T-cell (primary cell): ENCODE data around the gene AQP11. TPM values are rescaled to one million over a fixed set of nuclear protein-coding genes. Genes with fewer than 3 reads are reported as not detected.

Source experiments
- ATAC-seq, 4 experiments: fragments of 200-7000 bp in 3 of 4; fragments of 150-1000 bp in 1 of 4; cut with Tn5 transposase; replicated peaks in 1 of 4; 1 replicate in 3 of 4; 2 replicates in 1 of 4; pipeline ENCODE4 v1.10.0; 2021; ENCODE audit warnings: moderate library complexity in 3 of 4, mild to moderate bottlenecking in 2 of 4, moderate number of reproducible peaks in 1 of 4
- CTCF ChIA-PET, 2 donors: fragments of 300-600 bp; sonication (Branson Sonifier 250); formaldehyde crosslinking; loops; one replicate each; lab custom pipeline; 2022; ENCODE audit warnings: antibody characterized with exemption in 2 of 2; lab: Charles Lee
- POLR2A ChIA-PET, 2 donors: fragments of 300-600 bp; sonication (Branson Sonifier 250); formaldehyde crosslinking; loops; one replicate each; lab custom pipeline; 2022; ENCODE audit warnings: antibody characterized with exemption in 2 of 2; lab: Charles Lee
- DNase-seq, 35 experiments: peaks; one replicate each; pipeline versions ENCODE4 v3.0.0 to v3.0.0-alpha.2; 2013 to 2023
- H3K27ac ChIP-seq: one replicate; pipeline ENCODE4 v1.5.1; 2013; ENCODE audit warnings: low read length
- H3K27me3 ChIP-seq, 2 experiments: replicated peaks in 1 of 2; 1 replicate in 1 of 2; 2 replicates in 1 of 2; pipeline versions ENCODE4 v1.6.1 to v1.7.0; 2013; ENCODE audit warnings: low read length in 1 of 2, mixed read lengths in 1 of 2; ENCODE audit not compliant: control insufficient read depth in 2 of 2, insufficient read depth in 2 of 2; ENCODE audit errors: extremely low read depth in 1 of 2
- H3K36me3 ChIP-seq, 2 donors: 1 replicate in 1 of 2; 2 replicates in 1 of 2; pipeline versions ENCODE4 v1.6.1 to v1.7.0; 2013; ENCODE audit warnings: low read length in 1 of 2; ENCODE audit not compliant: control insufficient read depth in 2 of 2, insufficient read depth in 1 of 2; ENCODE audit errors: extremely low read depth in 1 of 2
- H3K4me1 ChIP-seq, 2 experiments: 1 replicate in 1 of 2; 2 replicates in 1 of 2; pipeline versions ENCODE4 v1.6.1 to v1.7.0; 2013; ENCODE audit warnings: low read length in 2 of 2, mixed read lengths in 1 of 2; ENCODE audit not compliant: insufficient read depth in 2 of 2, control insufficient read depth in 1 of 2; ENCODE audit errors: extremely low read depth in 1 of 2
- H3K4me3 ChIP-seq, 2 donors: 1 replicate in 1 of 2; 2 replicates in 1 of 2; pipeline versions ENCODE4 v1.5.1 to v1.7.0; 2013; ENCODE audit warnings: mild to moderate bottlenecking in 2 of 2, low read length in 1 of 2, moderate library complexity in 1 of 2; ENCODE audit not compliant: control insufficient read depth in 1 of 2; ENCODE audit errors: extremely low read depth in 1 of 2
- H3K9me3 ChIP-seq: 2 replicates; pipeline ENCODE4 v1.7.0; 2013
- H3K27ac Mint-ChIP-seq, 2 donors: one replicate each; pipeline ENCODE4 v1.8.0; 2020 to 2021; ENCODE audit warnings: mild to moderate bottlenecking in 2 of 2, mixed read lengths in 2 of 2
- H3K27me3 Mint-ChIP-seq, 2 donors: one replicate each; pipeline ENCODE4 v1.8.0; 2021 to 2022; ENCODE audit warnings: mixed read lengths in 2 of 2
- H3K36me3 Mint-ChIP-seq: one replicate; pipeline ENCODE4 v1.8.0; 2021; ENCODE audit warnings: mixed read lengths
- H3K4me1 Mint-ChIP-seq, 3 donors: one replicate each; pipeline ENCODE4 v1.8.0; 2020 to 2022; ENCODE audit warnings: mixed read lengths in 3 of 3, mild to moderate bottlenecking in 1 of 3
- H3K4me3 Mint-ChIP-seq, 3 donors: one replicate each; pipeline ENCODE4 v1.8.0; 2020 to 2022; ENCODE audit warnings: mild to moderate bottlenecking in 3 of 3, mixed read lengths in 3 of 3, moderate library complexity in 3 of 3
- H3K9me3 Mint-ChIP-seq, 3 donors: one replicate each; pipeline ENCODE4 v1.8.0; 2020 to 2022; ENCODE audit warnings: mixed read lengths in 3 of 3
- WGBS: methylation state at CpG from one replicate; pipeline ENCODE4 v1.1.5; 2013; ENCODE audit warnings: missing lambda C conversion rate; ENCODE audit not compliant: insufficient coverage; 5-methylcytosine and 5-hydroxymethylcytosine counted together
- total RNA-seq, 35 experiments: library from RNA in 6 of 35; stranded (reverse) in 6 of 35; fragments of 120-200 nt in 1 of 35; gene quantifications; one replicate each; pipeline versions ENCODE4 v1.2.1 to v1.2.4 and lab custom pipeline; 2013 to 2026

AQP11 gene
- total RNA-seq, 5 donors from 2014 or later (not counting 1 experiment from before 2014, with no cell fraction given): 0.19 to 0.49 (median 0.28) TPM; not detected in 1

DNA sequence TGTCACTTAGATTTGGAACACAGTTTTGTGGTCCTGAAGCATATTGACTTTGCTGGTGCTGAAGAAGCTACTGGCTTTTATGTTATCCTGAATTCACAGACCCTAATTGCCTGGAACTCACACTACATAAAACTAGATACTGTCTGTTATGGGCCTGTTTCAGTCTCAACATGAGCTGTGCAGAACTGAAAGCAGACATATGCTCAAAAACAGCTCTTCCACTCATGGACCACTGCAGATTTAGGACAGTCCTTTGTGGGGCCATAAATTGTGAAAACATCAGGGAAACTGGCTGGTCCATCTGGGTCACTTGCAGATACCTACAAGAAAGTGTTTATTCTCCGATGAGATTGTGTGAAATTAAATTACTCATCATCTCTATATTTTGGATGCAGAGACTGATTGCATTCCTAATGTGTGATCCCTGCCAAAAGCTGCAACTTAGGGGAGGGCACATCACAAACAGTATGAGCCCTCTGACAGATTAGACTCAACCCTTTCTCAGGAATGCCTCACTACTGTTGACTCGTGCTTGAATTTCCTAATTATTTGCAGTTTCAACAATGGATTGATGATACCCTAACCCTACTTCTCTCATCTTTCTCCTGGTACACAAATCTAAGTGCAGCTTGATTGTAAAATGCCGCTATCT, 58.0 kb downstream of the AQP11 start:
- H3K4me3 Mint-ChIP-seq: no peak overlapping the region
- Histone ChIP-seq H3K36me3 (no peaks in the 10 kb centered on the region), H3K4me3 (no peak overlapping the region), H3K27me3 (peaks cover 0 to 11% of the 10 kb centered on the region in 2 experiments), H3K9me3 (no peaks in the 10 kb centered on the region), H3K27ac (no peak overlapping the region), H3K4me1 (no peaks in the 10 kb centered on the region)
- H3K9me3 Mint-ChIP-seq: no peaks in the 10 kb centered on the region
- H3K27me3 Mint-ChIP-seq: peaks cover 7 to 23% of the 10 kb centered on the region in 2 donors
- ChIA-PET CTCF (no interaction called here), POLR2A (interaction anchor here in 1 of 2 donors (0.7 kb wide), 1 partner anchor 402 kb away, joined by 4 read pairs; no protein-coding TSS in a partner anchor)
- DNase-seq: no peak
- H3K36me3 Mint-ChIP-seq: no peaks in the 10 kb centered on the region
- WGBS: no CpG with 5 or more reads among the region's 3 CpGs
- ATAC-seq: no peak
- H3K4me1 Mint-ChIP-seq: no peaks in the 10 kb centered on the region
- H3K27ac Mint-ChIP-seq: no peak overlapping the region

DNA sequence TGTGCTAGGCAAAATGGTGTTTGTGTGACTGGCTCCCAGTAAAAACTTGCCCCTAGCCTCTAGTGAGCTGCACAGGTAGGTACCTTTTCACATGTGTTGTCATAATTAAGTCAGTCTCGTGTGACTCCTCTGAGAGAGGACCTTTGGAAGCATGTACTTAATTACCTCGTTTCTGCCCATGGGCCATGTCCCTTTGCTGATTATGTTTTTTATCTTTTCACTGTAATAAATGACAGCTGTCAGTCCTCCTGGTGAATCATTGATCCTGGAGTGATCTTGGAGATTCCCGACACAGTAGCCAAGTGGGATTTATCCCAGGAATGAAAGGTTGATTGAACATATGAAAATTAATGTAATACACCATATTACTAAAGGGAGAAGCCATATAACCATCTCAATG, 60.4 kb downstream of the AQP11 start:
- Histone ChIP-seq H3K27me3 (peaks cover 0 to 8% of the 10 kb centered on the region in 2 experiments), H3K36me3 (no peaks in the 10 kb centered on the region), H3K27ac (no peak overlapping the region), H3K9me3 (no peaks in the 10 kb centered on the region), H3K4me3 (no peak overlapping the region), H3K4me1 (no peaks in the 10 kb centered on the region)
- ATAC-seq (no peak), DNase-seq (no peak)
- no peak overlapping the region for H3K27ac Mint-ChIP-seq
- H3K9me3 Mint-ChIP-seq: no peaks in the 10 kb centered on the region
- POLR2A ChIA-PET: no interaction called here
- CTCF ChIA-PET: interaction anchor here in 1 of 2 donors (0.6 kb wide), 1 partner anchor 947 kb away, joined by 6 read pairs; no protein-coding TSS in a partner anchor
- no peak overlapping the region for H3K4me3 Mint-ChIP-seq
- H3K27me3 Mint-ChIP-seq: peaks cover 3 to 13% of the 10 kb centered on the region in 2 donors
- no CpG with 5 or more reads among the region's 3 CpGs for WGBS
- H3K36me3 Mint-ChIP-seq: no peaks in the 10 kb centered on the region
- H3K4me1 Mint-ChIP-seq: no peaks in the 10 kb centered on the region

DNA sequence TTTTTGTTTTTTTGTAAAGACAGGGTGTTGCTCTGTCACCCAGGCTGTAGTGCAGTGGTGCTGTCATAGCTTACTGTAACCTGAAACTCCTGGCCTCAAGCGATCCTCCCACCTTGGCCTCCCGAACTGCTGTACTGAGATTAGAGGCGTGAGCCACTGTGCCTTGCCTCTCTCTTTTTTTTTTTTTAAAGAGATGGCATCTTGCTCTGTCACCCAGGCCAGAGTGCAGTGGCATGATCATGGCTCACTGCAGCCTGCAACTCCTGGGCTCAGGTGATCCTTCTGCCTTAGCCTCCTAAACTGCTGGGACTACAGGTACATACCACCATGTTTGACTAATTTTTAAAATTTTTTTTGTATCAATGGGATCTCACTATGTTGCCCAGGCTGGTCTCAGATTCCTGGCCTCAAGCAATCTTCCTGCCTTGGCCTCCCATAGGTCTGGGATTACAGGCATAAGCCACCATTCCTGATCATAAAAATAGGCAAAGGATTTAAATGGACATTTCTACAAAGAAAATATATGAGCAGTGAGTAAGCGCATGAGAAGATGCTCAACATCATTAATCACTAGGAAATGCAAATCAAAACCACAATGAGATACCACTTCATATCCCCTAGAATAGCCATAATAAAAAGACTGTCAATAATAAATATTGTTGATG, 65.1 kb downstream of the AQP11 start:
- 82% methylated on average over 2 of the region's 4 CpGs for WGBS
- CTCF ChIA-PET: interaction anchor here in 1 of 2 donors (0.7 kb wide), 1 partner anchor 842 kb away, joined by 3 read pairs; no protein-coding TSS in a partner anchor

DNA sequence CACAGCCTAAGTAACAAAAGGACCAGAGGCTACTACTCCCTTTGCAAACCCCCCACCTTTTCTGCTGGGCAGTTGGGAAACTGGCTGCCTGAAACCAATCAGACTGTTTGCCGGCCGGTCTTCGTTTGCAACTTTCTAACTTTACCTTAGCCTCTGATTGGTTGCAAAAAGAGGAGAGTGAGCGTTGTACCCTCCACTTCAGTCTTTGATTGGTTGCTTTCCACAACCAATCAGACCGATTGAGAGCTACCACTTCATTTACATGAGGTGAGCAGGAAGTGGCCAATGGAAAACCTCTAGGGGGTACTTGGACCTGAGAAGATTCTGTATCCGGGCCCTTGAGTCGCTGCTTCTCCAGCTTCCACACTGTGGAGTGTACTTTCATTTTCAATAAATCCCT, 66.6 kb downstream of the AQP11 start:
- Histone ChIP-seq H3K27ac (no peak overlapping the region), H3K4me1 (no peaks in the 10 kb centered on the region), H3K36me3 (no peaks in the 10 kb centered on the region), H3K27me3 (peaks cover 0 to 3% of the 10 kb centered on the region in 2 experiments), H3K4me3 (no peak overlapping the region), H3K9me3 (no peaks in the 10 kb centered on the region)
- ChIA-PET CTCF (no interaction called here), POLR2A (interaction anchor here in 1 of 2 donors (0.6 kb wide), 1 partner anchor 22 kb away, joined by 4 read pairs; no protein-coding TSS in a partner anchor)
- no peaks in the 10 kb centered on the region for H3K27me3 Mint-ChIP-seq
- ATAC-seq: no peak
- H3K4me1 Mint-ChIP-seq: peaks cover 0 to 2% (median 0%) of the 10 kb centered on the region in 3 donors
- H3K27ac Mint-ChIP-seq: no peak overlapping the region
- H3K4me3 Mint-ChIP-seq: no peak overlapping the region
- H3K9me3 Mint-ChIP-seq: no peaks in the 10 kb centered on the region
- WGBS: 100% methylated on average over 3 of the region's 7 CpGs
- H3K36me3 Mint-ChIP-seq: no peaks in the 10 kb centered on the region
- DNase-seq: no peak

More for the DNA sequence above, 65.1 kb downstream of the AQP11 start:
- Histone ChIP-seq H3K36me3 (no peaks in the 10 kb centered on the region), H3K4me1 (no peaks in the 10 kb centered on the region), H3K9me3 (no peaks in the 10 kb centered on the region), H3K27me3 (peaks cover 0 to 3% of the 10 kb centered on the region in 2 experiments), H3K4me3 (no peak overlapping the region), H3K27ac (no peak overlapping the region)
- no peak overlapping the region for H3K27ac Mint-ChIP-seq
- no peak for DNase-seq
- peaks cover 2 to 3% of the 10 kb centered on the region in 2 donors for H3K27me3 Mint-ChIP-seq
- no peaks in the 10 kb centered on the region for H3K36me3 Mint-ChIP-seq
- H3K4me1 Mint-ChIP-seq: no peaks in the 10 kb centered on the region
- H3K9me3 Mint-ChIP-seq: no peaks in the 10 kb centered on the region
- POLR2A ChIA-PET: no interaction called here
- ATAC-seq: no peak
- H3K4me3 Mint-ChIP-seq: no peak overlapping the region

DNA sequence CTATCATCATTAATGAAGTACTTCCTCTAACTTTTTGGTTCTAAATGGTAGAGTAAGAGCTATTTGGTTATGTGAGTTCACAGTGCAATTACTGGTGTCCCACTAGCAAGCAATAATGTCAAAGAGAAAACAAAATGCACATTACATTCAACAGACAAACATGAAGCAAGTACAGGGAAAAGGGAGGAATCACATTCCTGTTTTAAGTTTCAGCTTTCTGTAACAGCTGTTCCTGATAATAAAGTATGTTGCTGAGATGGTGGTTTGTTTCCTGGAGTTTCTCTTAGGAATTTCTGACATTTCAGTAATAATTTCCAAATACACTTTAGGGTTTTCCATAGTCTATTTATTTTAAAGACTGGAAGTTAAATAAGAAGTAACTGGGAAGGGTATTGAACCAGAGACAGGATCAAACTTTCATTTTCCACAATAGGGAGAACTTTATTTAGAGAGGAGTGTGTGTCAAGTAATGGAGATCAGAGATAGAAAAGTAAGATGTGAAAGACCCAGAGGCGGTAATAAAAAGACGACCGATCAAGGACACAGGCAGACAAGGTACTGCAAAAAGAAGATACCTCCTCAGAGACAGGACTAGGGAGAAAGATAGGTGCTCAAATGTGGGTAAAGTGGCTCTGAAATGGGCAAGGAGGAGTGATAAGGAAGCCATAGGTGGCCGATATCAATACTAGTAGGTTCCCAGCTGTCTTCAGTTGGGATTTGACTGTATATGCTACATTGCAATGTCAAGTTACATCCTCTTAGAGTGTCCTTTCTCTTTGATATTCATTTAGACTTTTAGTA, 68.7 kb downstream of the AQP11 start:
- POLR2A ChIA-PET: no interaction called here
- Histone ChIP-seq H3K9me3 (no peaks in the 10 kb centered on the region), H3K36me3 (no peaks in the 10 kb centered on the region), H3K27me3 (no peaks in the 10 kb centered on the region), H3K4me3 (no peak overlapping the region), H3K27ac (no peak overlapping the region), H3K4me1 (no peaks in the 10 kb centered on the region)
- H3K9me3 Mint-ChIP-seq: no peaks in the 10 kb centered on the region
- no peak overlapping the region for H3K27ac Mint-ChIP-seq
- no CpG with 5 or more reads among the region's 4 CpGs for WGBS
- DNase-seq (no peak), ATAC-seq (no peak)
- no peak overlapping the region for H3K4me3 Mint-ChIP-seq
- H3K27me3 Mint-ChIP-seq: no peaks in the 10 kb centered on the region
- CTCF ChIA-PET: interaction anchor here in 1 of 2 donors (0.6 kb wide), 1 partner anchor 39 kb away, joined by 4 read pairs; no protein-coding TSS in a partner anchor
- peaks cover 0 to 2% (median 0%) of the 10 kb centered on the region in 3 donors for H3K4me1 Mint-ChIP-seq
- H3K36me3 Mint-ChIP-seq: no peaks in the 10 kb centered on the region
